A549 treated with ZK216348 at 1 μM for 4 hours (cell line): Measurements from ENCODE around the gene LCE1C. TPM values are rescaled to one million over a fixed set of nuclear protein-coding genes. Genes with fewer than 3 reads are reported as not detected.

Experiments
- total RNA-seq: library from RNA; stranded (reverse); fragments of 200-300 nt; extraction: Qiagen RNA extraction; gene quantifications from 5 replicates; pipeline ENCODE4 v1.2.3, GENCODE V29; 2022; ENCODE audit warnings: low read depth

The LCE1C gene
- total RNA-seq: not detected in 5 replicates

GRCh38 chr1:152806576-152806975 lies at the start of gene LCE1C:
LCE1C (minus strand) TSS chr1:152806651; CDS start chr1:152805478, 1,173 bp downstream.

GRCh38 chr1:152842556-152842955 lies 36.1 kb upstream of the LCE1C start, which contains the start of gene LCE6A:
LCE6A (plus strand) TSS chr1:152842856; CDS start chr1:152843521, 665 bp downstream.

GRCh38 chr1:152827173-152827572 lies 20.7 kb upstream of the LCE1C start, which contains the start of gene LCE1A:
LCE1A (plus strand) TSS chr1:152827473; CDS start chr1:152827473, 0 bp downstream.

GRCh38 chr1:152811671-152812070 lies 5.2 kb upstream of the LCE1C start, which contains the start of gene LCE1B:
LCE1B (plus strand) TSS chr1:152811971; CDS start chr1:152812447, 476 bp downstream.

GRCh38 chr1:152796421-152796820 lies 10.0 kb downstream of the LCE1C start, which contains the start of gene LCE1D:
LCE1D (plus strand) TSS chr1:152796721; CDS start chr1:152797795, 1,074 bp downstream.

GRCh38 chr1:152786077-152786476 lies 20.4 kb downstream of the LCE1C start, which contains the start of gene LCE1E:
LCE1E (plus strand) TSS chr1:152786257; CDS start chr1:152787300, 1,043 bp downstream.

GRCh38 chr1:152774875-152775274 lies 31.6 kb downstream of the LCE1C start, which contains the start of gene LCE1F:
LCE1F (plus strand) TSS chr1:152775140; CDS start chr1:152776372, 1,232 bp downstream.

GRCh38 chr1:152757747-152758146 lies 48.7 kb downstream of the LCE1C start, which contains the start of gene KPRP:
KPRP (plus strand) TSS chr1:152758025; CDS start chr1:152759589, 1,564 bp downstream.

Other genes starting within 250 kb of the LCE1C start
- gene LCE3E, start 239.9 kb downstream of the LCE1C start, total RNA-seq: 0.27 to 0.31 TPM in 2 of 5 replicates, not detected in the others
- gene LCE3D, start 226.1 kb downstream of the LCE1C start, total RNA-seq: 0.82 to 1.8 TPM (median 1.3 TPM) in 5 replicates
- not detected in 5 replicates for gene LCE3C, start 206.4 kb downstream of the LCE1C start, total RNA-seq
- gene LCE3B, start 192.8 kb downstream of the LCE1C start, total RNA-seq: not detected in 5 replicates
- gene LCE3A, start 183.5 kb downstream of the LCE1C start, total RNA-seq: not detected in 5 replicates
- not detected in 5 replicates for gene LCE2D, start 143.3 kb downstream of the LCE1C start, total RNA-seq
- not detected in 5 replicates for gene LCE2C, start 131.4 kb downstream of the LCE1C start, total RNA-seq
- not detected in 5 replicates for gene LCE2B, start 120.5 kb downstream of the LCE1C start, total RNA-seq
- gene LCE2A, start 108.3 kb downstream of the LCE1C start, total RNA-seq: not detected in 5 replicates
- not detected in 5 replicates for gene LCE4A, start 98.5 kb downstream of the LCE1C start, total RNA-seq
- not detected in 5 replicates for gene KPRP, start 48.6 kb downstream of the LCE1C start, total RNA-seq
- not detected in 5 replicates for gene LCE1F, start 31.5 kb downstream of the LCE1C start, total RNA-seq
- gene LCE1E, start 20.4 kb downstream of the LCE1C start, total RNA-seq: not detected in 5 replicates
- not detected in 5 replicates for gene LCE1D, start 9.9 kb downstream of the LCE1C start, total RNA-seq
- not detected in 5 replicates for gene LCE1B, start 5.3 kb upstream of the LCE1C start, total RNA-seq
- gene LCE1A, start 20.8 kb upstream of the LCE1C start, total RNA-seq: not detected in 5 replicates
- not detected in 5 replicates for gene LCE6A, start 36.2 kb upstream of the LCE1C start, total RNA-seq
- not detected in 5 replicates for gene LCE7A, start 53.3 kb upstream of the LCE1C start, total RNA-seq
- not detected in 5 replicates for gene SMCP, start 71.7 kb upstream of the LCE1C start, total RNA-seq
- gene IVL, start 101.9 kb upstream of the LCE1C start, total RNA-seq: 0.15 TPM in 1 of 5 replicates, not detected in the others
- not detected in 5 replicates for gene SPRR5, start 140.6 kb upstream of the LCE1C start, total RNA-seq
- gene SPRR4, start 164.0 kb upstream of the LCE1C start, total RNA-seq: not detected in 5 replicates
- gene SPRR1A, start 177.4 kb upstream of the LCE1C start, total RNA-seq: not detected in 5 replicates
- not detected in 5 replicates for gene SPRR3, start 195.1 kb upstream of the LCE1C start, total RNA-seq
- not detected in 5 replicates for gene SPRR1B, start 224.6 kb upstream of the LCE1C start, total RNA-seq
- gene SPRR2D, start 234.5 kb upstream of the LCE1C start, total RNA-seq: not detected in 5 replicates